Measurements from ENCODE around the gene LPAR1.

DNA sequence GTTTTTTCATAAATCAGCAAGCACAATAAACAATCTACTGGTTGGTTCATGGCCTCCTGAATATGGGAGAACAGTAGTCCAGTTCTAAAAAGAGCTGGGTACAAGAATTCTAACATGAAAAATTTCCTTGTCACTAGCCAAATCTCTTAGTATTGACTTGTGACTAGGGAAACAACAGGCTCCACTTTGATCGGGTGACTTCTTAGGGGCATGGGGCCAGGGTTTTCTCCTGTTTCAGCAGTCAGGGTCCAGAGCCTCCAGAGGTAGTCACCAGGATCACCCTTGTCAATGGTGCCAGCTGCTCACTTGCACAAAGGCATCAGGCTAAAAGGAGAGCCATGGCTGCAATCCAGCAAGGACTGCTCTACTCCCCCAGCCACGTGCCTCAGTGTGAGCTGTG, 38.1 kb downstream of the LPAR1 start:
- TF ChIP-seq, protein P1, sequence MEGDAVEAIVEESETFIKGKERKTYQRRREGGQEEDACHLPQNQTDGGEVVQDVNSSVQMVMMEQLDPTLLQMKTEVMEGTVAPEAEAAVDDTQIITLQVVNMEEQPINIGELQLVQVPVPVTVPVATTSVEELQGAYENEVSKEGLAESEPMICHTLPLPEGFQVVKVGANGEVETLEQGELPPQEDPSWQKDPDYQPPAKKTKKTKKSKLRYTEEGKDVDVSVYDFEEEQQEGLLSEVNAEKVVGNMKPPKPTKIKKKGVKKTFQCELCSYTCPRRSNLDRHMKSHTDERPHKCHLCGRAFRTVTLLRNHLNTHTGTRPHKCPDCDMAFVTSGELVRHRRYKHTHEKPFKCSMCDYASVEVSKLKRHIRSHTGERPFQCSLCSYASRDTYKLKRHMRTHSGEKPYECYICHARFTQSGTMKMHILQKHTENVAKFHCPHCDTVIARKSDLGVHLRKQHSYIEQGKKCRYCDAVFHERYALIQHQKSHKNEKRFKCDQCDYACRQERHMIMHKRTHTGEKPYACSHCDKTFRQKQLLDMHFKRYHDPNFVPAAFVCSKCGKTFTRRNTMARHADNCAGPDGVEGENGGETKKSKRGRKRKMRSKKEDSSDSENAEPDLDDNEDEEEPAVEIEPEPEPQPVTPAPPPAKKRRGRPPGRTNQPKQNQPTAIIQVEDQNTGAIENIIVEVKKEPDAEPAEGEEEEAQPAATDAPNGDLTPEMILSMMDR (IDR thresholded peaks at IDR 0.05 in 8 of 11, conservative IDR thresholded peaks at IDR 0.05 in 3 of 11): no peak
- TF ChIP-seq POLR2A (IDR thresholded peaks at IDR 0.05) (no peak), POLR2AphosphoS5 (IDR thresholded peaks at IDR 0.05) (no peak)
